Smooth muscle cell (in vitro differentiated cells): ENCODE results near the gene CHPF2. TPM values are rescaled to one million over a fixed set of nuclear protein-coding genes. Genes with fewer than 3 reads are reported as not detected.

Source experiments
- DNase-seq: peaks from one replicate; lab custom pipeline; 2025; ENCODE audit not compliant: unreplicated experiment; lab: John Stamatoyannopoulos, UW
- H2AFZ ChIP-seq: fragments of 200-600 bp; sonication (generic); 2 replicates; pipeline ENCODE4 v1.6.0; 2016; ENCODE audit warnings: antibody characterized with exemption, low read depth, mild to moderate bottlenecking
- H3F3A ChIP-seq: fragments of 200-600 bp; sonication (generic); 2 replicates; pipeline ENCODE4 v1.6.0; 2017; ENCODE audit warnings: antibody characterized with exemption, low read depth
- H3K27ac ChIP-seq: fragments of 200-600 bp; sonication (generic); 2 replicates; pipeline ENCODE4 v1.5.1; 2016; ENCODE audit warnings: low read depth, mild to moderate bottlenecking
- H3K27me3 ChIP-seq: fragments of 200-600 bp; sonication (generic); 2 replicates; pipeline ENCODE4 v1.6.1; 2016; ENCODE audit warnings: low read depth, mild to moderate bottlenecking
- H3K36me3 ChIP-seq: fragments of 200-600 bp; sonication (generic); 2 replicates; pipeline ENCODE4 v1.5.1; 2016; ENCODE audit warnings: low read depth
- H3K4me1 ChIP-seq: fragments of 200-600 bp; sonication (generic); 2 replicates; pipeline ENCODE4 v1.5.1; 2016; ENCODE audit warnings: low read depth
- H3K4me2 ChIP-seq: fragments of 200-600 bp; sonication (generic); 2 replicates; pipeline ENCODE4 v1.6.0; 2016; ENCODE audit warnings: mild to moderate bottlenecking
- H3K4me3 ChIP-seq: fragments of 200-600 bp; sonication (generic); 2 replicates; pipeline ENCODE4 v1.5.1; 2016; ENCODE audit warnings: mild to moderate bottlenecking
- H3K79me2 ChIP-seq: fragments of 200-600 bp; sonication (generic); 2 replicates; pipeline ENCODE4 v1.6.0; 2016; ENCODE audit warnings: low read depth, mild to moderate bottlenecking
- H3K9ac ChIP-seq: fragments of 200-600 bp; sonication (generic); 2 replicates; pipeline ENCODE4 v1.6.0; 2016; ENCODE audit warnings: low read depth
- H3K9me3 ChIP-seq: fragments of 200-600 bp; sonication (generic); replicated peaks from 2 replicates; pipeline ENCODE4 v1.5.1; 2016; ENCODE audit warnings: low read depth
- H4K20me1 ChIP-seq: fragments of 200-600 bp; sonication (generic); 2 replicates; pipeline ENCODE4 v1.6.0; 2016; ENCODE audit warnings: low read depth
- CTCF ChIP-seq: fragments of 200-600 bp; sonication (generic); IDR thresholded peaks from 2 replicates; pipeline ENCODE4 v1.5.1; 2017; ENCODE audit warnings: borderline replicate concordance, mild to moderate bottlenecking, antibody characterized with exemption; ENCODE audit not compliant: insufficient read depth, poor library complexity, severe bottlenecking
- WGBS: methylation state at CpG from one replicate; pipeline ENCODE4 v1.1.7; 2016; ENCODE audit warnings: low lambda C conversion rate; 5-methylcytosine and 5-hydroxymethylcytosine counted together
- polyA plus RNA-seq: library from polyadenylated mRNA; unstranded; fragments of >200 nt; fragmentation: Nextera tagmentation; extraction: Ambion mirVana; gene quantifications from 2 replicates; pipeline ENCODE4 v1.2.1, GENCODE V29; 2016
- total RNA-seq: library from RNA; depleted of rRNA; stranded (reverse); fragments of >200 nt; gene quantifications from 2 replicates; pipeline ENCODE4 v1.2.3, GENCODE V29; 2014

CHPF2 gene
- total and polyA plus RNA-seq, 2 experiments from 2014 or later = 42.3 to 70.8 TPM

- no peaks in the 10 kb centered on the region for H3K27me3 ChIP-seq
- H3K9me3 ChIP-seq = no peaks in the 10 kb centered on the region
- no peak overlapping the region for H3K4me2 ChIP-seq
- peaks cover 25% of the 10 kb centered on the region for H3K79me2 ChIP-seq
- H3K9ac ChIP-seq = no peak overlapping the region
- DNase-seq = no peak
- H4K20me1 ChIP-seq = peaks cover 100% of the 10 kb centered on the region
- H3K27ac ChIP-seq = no peak overlapping the region
- H3K4me1 ChIP-seq = peaks cover 16% of the 10 kb centered on the region
- H3F3A ChIP-seq = no peaks in the 10 kb centered on the region
- no peak for TF ChIP-seq CTCF
- no peak overlapping the region for H2AFZ ChIP-seq
- H3K36me3 ChIP-seq = no peaks in the 10 kb centered on the region
- 79% methylated on average over 4 of the region's 4 CpGs for WGBS
- H3K4me3 ChIP-seq = no peak overlapping the region
Measured at GRCh38 chr7:151240536-151240935, 8.3 kb downstream of the CHPF2 start.

DNA sequence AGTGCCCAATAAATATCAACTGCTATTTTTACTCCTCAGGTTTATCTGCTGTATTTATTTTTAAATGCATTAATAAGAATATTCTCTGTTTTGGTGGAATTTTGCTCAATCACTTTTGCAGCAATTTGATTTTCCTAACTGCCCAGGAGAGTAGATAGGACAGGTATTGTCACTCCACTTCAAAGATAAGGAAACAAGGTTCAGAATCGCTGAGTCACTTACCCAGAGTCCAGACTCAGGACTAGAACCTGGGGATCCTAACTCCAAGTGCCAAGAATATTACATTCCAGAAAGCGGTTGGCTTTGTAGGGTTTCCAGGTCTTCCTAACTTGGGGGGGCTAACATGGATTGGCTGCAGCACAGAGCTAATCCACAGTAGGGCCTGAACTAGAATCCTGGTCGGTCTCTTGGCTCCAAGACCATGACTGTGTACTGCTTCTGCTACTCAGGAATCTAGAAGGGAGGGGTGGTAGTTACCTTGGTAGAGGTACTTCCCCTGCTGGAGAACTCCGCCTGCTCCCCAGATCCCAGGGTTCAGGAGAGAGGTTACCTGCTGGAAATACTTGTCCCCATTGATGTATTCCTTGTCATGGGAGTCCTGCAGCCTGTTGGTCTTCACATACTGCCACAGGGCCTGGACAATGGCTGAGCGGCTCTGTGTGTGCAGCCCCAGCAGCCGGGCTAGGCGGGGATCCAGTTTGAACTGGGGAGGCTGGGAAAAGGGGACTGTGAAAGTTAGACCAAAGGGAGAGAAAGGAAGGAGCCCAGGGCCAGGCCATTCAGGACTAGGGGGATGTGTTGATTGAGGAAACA lies 8.9 kb downstream of the CHPF2 start:
- Histone ChIP-seq H3K4me1 (peaks cover 16% of the 10 kb centered on the region), H3F3A (no peaks in the 10 kb centered on the region), H3K9ac (no peak overlapping the region), H2AFZ (no peak overlapping the region), H3K27ac (peak overlapping the region; percentile 28), H4K20me1 (peaks cover 100% of the 10 kb centered on the region), H3K4me2 (no peak overlapping the region), H3K36me3 (no peaks in the 10 kb centered on the region), H3K27me3 (no peaks in the 10 kb centered on the region), H3K4me3 (no peak overlapping the region), H3K79me2 (peaks cover 20% of the 10 kb centered on the region), H3K9me3 (no peaks in the 10 kb centered on the region)
- no peak for DNase-seq
- WGBS = 94% methylated on average over 7 of the region's 7 CpGs
- TF ChIP-seq CTCF = no peak

DNA sequence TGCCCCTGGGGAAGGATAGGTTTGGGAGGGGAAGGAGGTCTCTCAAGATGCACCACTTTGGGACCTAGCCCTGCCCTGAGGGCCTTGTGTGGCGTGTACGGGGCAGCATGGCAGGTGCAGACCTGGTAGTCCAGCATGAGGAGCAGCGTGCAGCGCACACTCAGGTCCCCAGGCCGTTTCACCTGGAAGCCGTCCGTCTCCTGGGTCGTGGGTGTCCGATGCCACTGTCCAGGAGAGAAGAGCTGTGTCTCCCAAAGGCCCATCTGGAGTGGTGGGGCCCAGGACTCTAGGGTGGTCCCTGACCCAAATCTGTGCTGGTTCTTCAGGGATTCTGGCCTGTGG lies 9.4 kb downstream of the CHPF2 start:
- Histone ChIP-seq H3F3A (no peaks in the 10 kb centered on the region), H2AFZ (no peak overlapping the region), H3K27me3 (no peaks in the 10 kb centered on the region), H3K4me2 (no peak overlapping the region), H4K20me1 (peaks cover 100% of the 10 kb centered on the region), H3K9ac (no peak overlapping the region), H3K9me3 (no peaks in the 10 kb centered on the region), H3K4me3 (no peak overlapping the region), H3K4me1 (peaks cover 16% of the 10 kb centered on the region), H3K27ac (peak overlapping the region; percentile 28), H3K36me3 (no peaks in the 10 kb centered on the region), H3K79me2 (peaks cover 23% of the 10 kb centered on the region)
- TF ChIP-seq CTCF = no peak
- DNase-seq = no peak
- 97% methylated on average over 9 of the region's 9 CpGs for WGBS
